Activated naive CD8-positive, alpha-beta T cell treated with anti-CD3 and anti-CD28 coated beads, Interleukin-2, amount 10 ng/mL, durations not matched to agents 7 days and 5 days (primary cell): ENCODE measurements around the gene CHN1. TPM values are rescaled to one million over a fixed set of nuclear protein-coding genes. Genes with fewer than 3 reads are reported as not detected.

ENCODE experiments used
- ATAC-seq: fragments of 150-1000 bp; cut with Tn5 transposase; one replicate; pipeline ENCODE4 v1.10.0; 2021; ENCODE audit warnings: low read depth, moderate library complexity
- POLR2A ChIA-PET: fragments of 350-600 bp; sonication (Branson Sonifier 250); formaldehyde crosslinking; loops from one replicate; lab custom pipeline; 2021; ENCODE audit warnings: antibody characterized with exemption; lab: Charles Lee
- DNase-seq: peaks from one replicate; pipeline ENCODE4 v3.0.0; 2021
- H3K27ac Mint-ChIP-seq: one replicate; pipeline ENCODE4 v1.8.0; 2022; ENCODE audit warnings: mild to moderate bottlenecking, mixed read lengths
- H3K27me3 Mint-ChIP-seq: one replicate; pipeline ENCODE4 v1.8.0; 2022; ENCODE audit warnings: mild to moderate bottlenecking, moderate library complexity, mixed read lengths
- H3K36me3 Mint-ChIP-seq: one replicate; pipeline ENCODE4 v1.8.0; 2021; ENCODE audit warnings: mild to moderate bottlenecking, mixed read lengths
- H3K4me1 Mint-ChIP-seq: one replicate; pipeline ENCODE4 v1.8.0; 2021; ENCODE audit warnings: mixed read lengths
- H3K4me3 Mint-ChIP-seq: one replicate; pipeline ENCODE4 v1.8.0; 2022; ENCODE audit warnings: mild to moderate bottlenecking, moderate library complexity, mixed read lengths
- H3K9me3 Mint-ChIP-seq: one replicate; pipeline ENCODE4 v1.8.0; 2021; ENCODE audit warnings: mixed read lengths
- total RNA-seq, 2 experiments: library from RNA; stranded (reverse); gene quantifications; one replicate each; pipeline ENCODE4 v1.2.3, GENCODE V29; 2021

The CHN1 gene
- total RNA-seq, 2 experiments from 2014 or later = 3.5 to 3.7 TPM

DNA sequence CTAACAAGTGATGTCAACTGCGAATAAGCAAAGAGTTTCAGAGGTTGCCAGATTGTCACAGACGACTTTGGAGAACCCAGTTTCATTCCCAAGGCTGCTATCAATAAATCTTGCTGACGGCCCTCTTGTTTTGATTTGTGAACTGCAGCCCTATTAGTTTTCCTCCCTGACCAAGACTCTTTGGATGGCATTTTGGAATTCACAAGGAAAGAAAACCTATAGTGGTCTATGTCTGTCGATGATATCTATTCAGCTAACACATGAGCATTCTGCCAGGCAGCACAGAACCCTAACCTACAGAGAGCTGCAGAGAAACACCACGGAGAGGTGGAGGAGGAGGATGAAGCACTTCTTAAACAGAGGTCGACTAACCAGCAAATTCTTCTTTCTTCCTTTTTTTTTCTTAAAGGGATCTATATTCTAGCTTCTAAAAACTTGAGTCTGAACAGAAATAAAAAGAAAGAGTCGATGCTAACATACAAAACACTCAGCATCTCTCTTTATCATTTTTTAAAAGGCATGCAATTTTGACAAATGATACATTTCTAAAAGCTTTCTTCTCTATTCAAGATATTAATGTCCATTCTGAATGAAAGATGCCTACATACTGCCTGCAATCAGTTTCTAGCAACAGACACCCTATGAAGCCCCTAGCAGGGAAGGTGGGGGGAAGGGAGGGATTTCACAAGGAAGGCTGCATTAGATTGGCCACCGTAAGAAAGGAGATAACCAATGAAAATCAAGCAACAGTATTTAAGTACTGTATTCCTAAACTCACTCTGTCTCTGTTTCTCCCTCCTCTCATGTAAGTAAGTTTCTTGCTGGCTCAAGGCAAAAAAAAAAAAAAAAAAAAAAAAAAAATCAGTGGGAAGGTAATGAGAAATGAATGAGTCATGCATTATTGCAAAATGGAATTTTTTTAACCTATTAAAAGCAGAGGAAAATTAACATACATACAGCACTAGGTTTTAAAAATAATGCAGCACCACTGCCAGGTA, 157.9 kb downstream of the CHN1 start:
- peak overlapping the region; percentile 41 for H3K4me3 Mint-ChIP-seq
- peak overlapping the region; percentile 11 for H3K27ac Mint-ChIP-seq
- H3K9me3 Mint-ChIP-seq = no peaks in the 10 kb centered on the region
- POLR2A ChIA-PET = no interaction called here
- peaks cover 10% of the 10 kb centered on the region for H3K4me1 Mint-ChIP-seq
- H3K36me3 Mint-ChIP-seq = peaks cover 2% of the 10 kb centered on the region
- ATAC-seq = peak; percentile 61
- peaks cover 2% of the 10 kb centered on the region for H3K27me3 Mint-ChIP-seq
- no peak for DNase-seq

- Mint-ChIP-seq H3K4me3 (no peak overlapping the region), H3K9me3 (no peaks in the 10 kb centered on the region)
- ATAC-seq = no peak
These were observed 159.0 kb downstream of the CHN1 start for GRCh38 chr2:174846218-174846617.

DNA sequence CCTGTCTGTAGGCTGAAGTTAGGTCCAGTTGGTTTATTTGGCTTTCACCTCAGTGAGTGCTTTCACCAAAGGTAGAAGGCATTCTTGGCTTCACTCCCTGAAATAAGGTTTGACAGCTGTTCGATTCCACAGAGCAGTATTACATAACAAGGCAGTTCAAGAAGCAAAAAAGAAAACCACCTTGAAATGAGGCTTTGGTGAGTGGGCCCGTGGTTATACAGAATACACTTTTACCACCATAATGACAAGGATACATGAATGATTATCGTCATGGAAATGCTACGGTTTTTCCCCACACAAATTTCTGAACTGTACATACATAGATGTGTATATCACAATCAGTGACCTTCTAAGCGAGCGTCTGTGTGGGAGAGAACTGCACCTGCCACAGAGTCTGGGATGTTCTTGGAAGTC, 160.9 kb downstream of the CHN1 start:
- H3K27me3 Mint-ChIP-seq = no peaks in the 10 kb centered on the region
- no peak for DNase-seq
- POLR2A ChIA-PET = no interaction called here
- no peaks in the 10 kb centered on the region for H3K9me3 Mint-ChIP-seq
- peak overlapping the region; percentile 10 for H3K27ac Mint-ChIP-seq
- H3K36me3 Mint-ChIP-seq = no peaks in the 10 kb centered on the region
- H3K4me1 Mint-ChIP-seq = peaks cover 10% of the 10 kb centered on the region
- no peak for ATAC-seq
- H3K4me3 Mint-ChIP-seq = no peak overlapping the region

More at GRCh38 chr2:174846218-174846617, 159.0 kb downstream of the CHN1 start:
- POLR2A ChIA-PET = no interaction called here
- H3K4me1 Mint-ChIP-seq = peaks cover 10% of the 10 kb centered on the region
- no peak overlapping the region for H3K27ac Mint-ChIP-seq
- DNase-seq = no peak
- H3K27me3 Mint-ChIP-seq = no peaks in the 10 kb centered on the region
- no peaks in the 10 kb centered on the region for H3K36me3 Mint-ChIP-seq

DNA sequence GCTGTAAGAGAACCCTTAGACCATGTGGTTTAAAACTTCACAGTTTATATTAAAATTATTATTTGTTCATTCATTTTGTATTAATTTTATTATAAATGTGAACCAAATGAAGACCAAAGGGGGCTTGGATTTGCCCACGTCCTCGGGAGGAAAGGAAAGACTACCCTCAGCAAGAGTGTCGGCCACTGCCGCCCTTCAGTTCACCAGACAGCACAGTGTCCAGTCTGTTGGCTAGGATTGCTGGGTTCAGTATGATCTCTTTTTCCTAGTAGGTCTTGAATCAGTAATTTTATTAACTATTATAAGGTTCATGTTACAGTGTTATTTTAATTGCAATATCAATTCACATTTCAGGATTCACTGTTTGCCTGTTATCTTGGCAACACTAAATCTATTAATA, 162.7 kb downstream of the CHN1 start:
- H3K4me3 Mint-ChIP-seq = no peak overlapping the region
- H3K4me1 Mint-ChIP-seq = peaks cover 8% of the 10 kb centered on the region
- no peaks in the 10 kb centered on the region for H3K9me3 Mint-ChIP-seq
- H3K36me3 Mint-ChIP-seq = no peaks in the 10 kb centered on the region
- no peak overlapping the region for H3K27ac Mint-ChIP-seq
- H3K27me3 Mint-ChIP-seq = no peaks in the 10 kb centered on the region
- ATAC-seq (no peak), DNase-seq (no peak)
- POLR2A ChIA-PET = no interaction called here

- no peak for ATAC-seq
- no peak for DNase-seq
- H3K4me3 Mint-ChIP-seq = no peak overlapping the region
- H3K9me3 Mint-ChIP-seq = no peaks in the 10 kb centered on the region
- H3K27me3 Mint-ChIP-seq = no peaks in the 10 kb centered on the region
- no peaks in the 10 kb centered on the region for H3K36me3 Mint-ChIP-seq
- no peak overlapping the region for H3K27ac Mint-ChIP-seq
- peaks cover 7% of the 10 kb centered on the region for H3K4me1 Mint-ChIP-seq
- POLR2A ChIA-PET = no interaction called here
These were observed 163.2 kb downstream of the CHN1 start for GRCh38 chr2:174841936-174842335.

- Mint-ChIP-seq H3K4me3 (no peak overlapping the region), H3K27me3 (no peaks in the 10 kb centered on the region), H3K4me1 (peaks cover 5% of the 10 kb centered on the region), H3K36me3 (no peaks in the 10 kb centered on the region), H3K27ac (no peak overlapping the region), H3K9me3 (no peaks in the 10 kb centered on the region)
- POLR2A ChIA-PET = no interaction called here
- DNase-seq (no peak), ATAC-seq (no peak)
These were observed 163.8 kb downstream of the CHN1 start for GRCh38 chr2:174841350-174841749.

GRCh38 chr2:174840436-174840835, 164.7 kb downstream of the CHN1 start:
- Mint-ChIP-seq H3K27ac (no peak overlapping the region), H3K27me3 (no peaks in the 10 kb centered on the region), H3K4me3 (no peak overlapping the region), H3K36me3 (peaks cover 3% of the 10 kb centered on the region), H3K9me3 (peaks cover under 1% of the 10 kb centered on the region), H3K4me1 (peaks cover 9% of the 10 kb centered on the region)
- ATAC-seq = no peak
- POLR2A ChIA-PET = no interaction called here
- DNase-seq = no peak

GRCh38 chr2:174839662-174840061, 165.5 kb downstream of the CHN1 start:
- DNase-seq (no peak), ATAC-seq (no peak)
- Mint-ChIP-seq H3K4me1 (peaks cover 11% of the 10 kb centered on the region), H3K27ac (no peak overlapping the region), H3K9me3 (peaks cover 2% of the 10 kb centered on the region), H3K27me3 (no peaks in the 10 kb centered on the region), H3K4me3 (no peak overlapping the region), H3K36me3 (peaks cover 5% of the 10 kb centered on the region)
- POLR2A ChIA-PET = no interaction called here

GRCh38 chr2:174836995-174837390, 168.2 kb downstream of the CHN1 start:
- POLR2A ChIA-PET = no interaction called here
- no peak for DNase-seq
- peaks cover 14% of the 10 kb centered on the region for H3K36me3 Mint-ChIP-seq
- H3K27ac Mint-ChIP-seq = no peak overlapping the region
- ATAC-seq = no peak
- H3K27me3 Mint-ChIP-seq = no peaks in the 10 kb centered on the region
- H3K4me1 Mint-ChIP-seq = peaks cover 18% of the 10 kb centered on the region
- peaks cover 8% of the 10 kb centered on the region for H3K9me3 Mint-ChIP-seq
- no peak overlapping the region for H3K4me3 Mint-ChIP-seq

GRCh38 chr2:174836377-174836994, 168.7 kb downstream of the CHN1 start:
- Mint-ChIP-seq H3K9me3 (peaks cover 8% of the 10 kb centered on the region), H3K27me3 (no peaks in the 10 kb centered on the region), H3K4me1 (peaks cover 18% of the 10 kb centered on the region), H3K36me3 (peaks cover 14% of the 10 kb centered on the region), H3K4me3 (no peak overlapping the region), H3K27ac (no peak overlapping the region)
- no peak for DNase-seq
- POLR2A ChIA-PET = no interaction called here
- no peak for ATAC-seq

GRCh38 chr2:174835797-174836255, 169.4 kb downstream of the CHN1 start:
- Mint-ChIP-seq H3K9me3 (peaks cover 8% of the 10 kb centered on the region), H3K4me3 (peak overlapping the region; percentile 17), H3K27me3 (no peaks in the 10 kb centered on the region), H3K27ac (no peak overlapping the region), H3K36me3 (peaks cover 14% of the 10 kb centered on the region), H3K4me1 (peaks cover 18% of the 10 kb centered on the region)
- DNase-seq (no peak), ATAC-seq (peak; percentile 36)
- POLR2A ChIA-PET = no interaction called here

DNA sequence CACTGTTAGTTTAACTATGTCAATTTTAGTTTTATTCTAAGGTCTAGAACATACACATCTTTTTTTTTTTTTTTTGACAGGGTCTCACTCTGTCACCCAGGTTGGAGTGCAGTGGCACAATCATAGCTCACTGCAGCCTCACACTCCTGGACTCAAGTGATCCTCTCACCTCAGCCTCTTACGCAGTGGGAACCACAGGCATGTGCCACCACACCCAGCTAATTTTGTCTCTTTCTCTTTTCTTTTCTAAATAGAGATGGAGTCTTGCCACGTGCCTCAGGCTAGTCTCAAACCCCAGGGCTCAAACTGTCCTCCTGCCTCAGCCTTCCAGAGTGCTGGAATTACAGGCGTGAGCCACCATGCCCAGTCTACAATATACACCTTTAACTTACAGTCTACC, 171.4 kb downstream of the CHN1 start:
- Mint-ChIP-seq H3K4me1 (peaks cover 18% of the 10 kb centered on the region), H3K36me3 (peaks cover 14% of the 10 kb centered on the region), H3K27me3 (no peaks in the 10 kb centered on the region), H3K9me3 (peaks cover 8% of the 10 kb centered on the region), H3K4me3 (peak overlapping the region; percentile 6), H3K27ac (peak overlapping the region; percentile 65)
- ATAC-seq (peak; percentile 38), DNase-seq (no peak)
- POLR2A ChIA-PET = no interaction called here

DNA sequence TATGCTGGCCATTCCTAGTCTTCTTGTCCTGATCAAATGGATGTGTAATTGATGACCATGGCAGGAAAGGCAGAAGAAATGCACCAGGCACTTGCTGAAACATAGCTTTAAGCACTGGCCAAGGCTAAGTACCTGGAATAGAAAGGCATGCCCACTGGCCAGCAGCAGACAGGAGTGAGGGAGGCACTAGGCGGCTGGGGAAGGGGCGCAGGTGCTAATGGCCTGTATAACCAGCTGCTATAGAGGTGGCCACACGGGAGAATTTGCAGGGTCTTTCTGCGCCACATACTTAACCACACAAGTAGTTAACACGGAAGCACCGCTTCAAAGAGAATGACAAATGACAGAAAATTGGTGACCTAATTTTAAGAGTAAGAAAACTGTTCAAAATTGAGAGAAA, 174.6 kb downstream of the CHN1 start:
- Mint-ChIP-seq H3K9me3 (peaks cover 8% of the 10 kb centered on the region), H3K27ac (no peak overlapping the region), H3K27me3 (no peaks in the 10 kb centered on the region), H3K4me3 (no peak overlapping the region), H3K4me1 (peaks cover 13% of the 10 kb centered on the region), H3K36me3 (peaks cover 12% of the 10 kb centered on the region)
- POLR2A ChIA-PET = no interaction called here
- ATAC-seq (no peak), DNase-seq (no peak)

GRCh38 chr2:174829550-174829949, 175.6 kb downstream of the CHN1 start:
- POLR2A ChIA-PET = no interaction called here
- peaks cover 10% of the 10 kb centered on the region for H3K4me1 Mint-ChIP-seq
- no peak overlapping the region for H3K4me3 Mint-ChIP-seq
- H3K27me3 Mint-ChIP-seq = no peaks in the 10 kb centered on the region
- H3K9me3 Mint-ChIP-seq = peaks cover 6% of the 10 kb centered on the region
- H3K27ac Mint-ChIP-seq = no peak overlapping the region
- H3K36me3 Mint-ChIP-seq = peaks cover 10% of the 10 kb centered on the region
- no peak for DNase-seq
- no peak for ATAC-seq
